K562 (cell line): ENCODE measurements around the gene PRDM16. TPM values are rescaled to one million over a fixed set of nuclear protein-coding genes. Genes with fewer than 3 reads are reported as not detected.

Experiments
- ATAC-seq: fragments of 200-7000 bp; cut with Tn5 transposase; 3 replicates; pipeline ENCODE4 v1.9.1; 2020; ENCODE audit warnings: moderate library complexity
- BruUV-seq: library from RNA; stranded (reverse); fragments of 400-500 nt; replicated peaks from 2 replicates; lab custom pipeline; 2021; lab: Mats Ljungman, UMichigan
- CTCF ChIA-PET: fragments of 300-600 bp; formaldehyde crosslinking; extraction: SDS; loops from one replicate; lab custom pipeline; 2021; ENCODE audit warnings: low intra/inter-chr PET ratio; lab: Yijun Ruan, JAX
- POLR2A ChIA-PET: fragments of 300-600, 350-650 bp; sonication (Branson Sonifier 250); formaldehyde crosslinking; extraction: SDS; loops from one replicate; lab custom pipeline; 2021; ENCODE audit warnings: antibody characterized with exemption, inconsistent platforms; lab: Yijun Ruan, JAX
- DNase-seq, 4 experiments: peaks; one replicate each; pipeline versions ENCODE4 v3.0.0 to v3.0.0-alpha.2; 2011 to 2018; ENCODE audit warnings: low spot score in 3 of 4, mixed read lengths in 3 of 4; ENCODE audit errors: extremely low read depth in 1 of 4
- FAIRE-seq: peaks from 2 replicates; lab custom pipeline; 2011; peaks lifted over from hg19 to GRCh38; lab: Jason Lieb, UNC
- H2AFZ ChIP-seq: 2 replicates; pipeline ENCODE4 v1.6.0; 2011; ENCODE audit warnings: low read depth, low read length, control low read depth, inconsistent platforms
- H3K27ac ChIP-seq: fragments of 200-600 bp; 3 replicates; pipeline ENCODE4 v1.8.0; 2011; ENCODE audit warnings: low read depth, mild to moderate bottlenecking, control low read depth, inconsistent platforms, low read length, moderate library complexity, mixed read lengths; ENCODE audit errors: extremely low read depth
- H3K27me3 ChIP-seq, 2 experiments: fragments of 300-600 bp in 1 of 2; 2 replicates in 1 of 2; 3 replicates in 1 of 2; pipeline versions ENCODE4 v1.6.0 to v1.8.0; 2011; ENCODE audit warnings: inconsistent platforms in 2 of 2, low read length in 2 of 2, mild to moderate bottlenecking in 1 of 2, mixed read lengths in 1 of 2, moderate library complexity in 1 of 2; ENCODE audit not compliant: control insufficient read depth in 2 of 2, insufficient read depth in 2 of 2
- H3K36me3 ChIP-seq: fragments of 300-600 bp; 3 replicates; pipeline ENCODE4 v1.8.0; 2011; ENCODE audit warnings: mild to moderate bottlenecking, low read length, inconsistent platforms; ENCODE audit not compliant: control insufficient read depth, insufficient read depth
- H3K4me1 ChIP-seq, 2 experiments: fragments of 200-600 bp in 1 of 2; replicated peaks in 1 of 2; 2 replicates in 1 of 2; 3 replicates in 1 of 2; pipeline versions ENCODE4 v1.5.1 to v1.8.0; 2011; ENCODE audit warnings: inconsistent platforms in 2 of 2, low read length in 2 of 2, mild to moderate bottlenecking in 1 of 2, mixed read lengths in 1 of 2, moderate library complexity in 1 of 2; ENCODE audit not compliant: control insufficient read depth in 2 of 2, insufficient read depth in 2 of 2
- H3K4me2 ChIP-seq: 2 replicates; pipeline ENCODE4 v1.6.1; 2011; ENCODE audit warnings: low read length, control low read depth, inconsistent platforms, mixed read lengths; ENCODE audit not compliant: insufficient read depth
- H3K4me3 ChIP-seq: fragments of 200-600 bp; sonication (generic), shearing (Covaris generic); 2 replicates; pipeline ENCODE4 v1.5.1; 2016; ENCODE audit warnings: control low read depth, inconsistent platforms
- H3K79me2 ChIP-seq: fragments of 200-600 bp; 3 replicates; pipeline ENCODE4 v1.8.0; 2011; ENCODE audit warnings: low read length, inconsistent platforms; ENCODE audit not compliant: control insufficient read depth, insufficient read depth
- H3K9ac ChIP-seq, 2 experiments: 2 replicates each; pipeline versions ENCODE4 v1.6.0 to v1.6.1; 2011; ENCODE audit warnings: low read depth in 2 of 2, low read length in 2 of 2, control low read depth in 1 of 2, inconsistent platforms in 1 of 2, mild to moderate bottlenecking in 1 of 2, mixed read lengths in 1 of 2; ENCODE audit not compliant: insufficient read depth in 1 of 2
- H3K9me1 ChIP-seq: one replicate; pipeline ENCODE4 v1.6.0; 2011; ENCODE audit warnings: inconsistent platforms, mild to moderate bottlenecking, low read length, moderate library complexity; ENCODE audit not compliant: control insufficient read depth, insufficient read depth
- H3K9me3 ChIP-seq: replicated peaks from 2 replicates; pipeline ENCODE4 v1.5.1; 2011; ENCODE audit warnings: low read depth, low read length, inconsistent platforms; ENCODE audit not compliant: control insufficient read depth, insufficient read depth
- H4K20me1 ChIP-seq: replicated peaks from 2 replicates; pipeline ENCODE4 v1.6.1; 2011; ENCODE audit warnings: low read length, inconsistent platforms, mixed read lengths; ENCODE audit not compliant: control insufficient read depth, insufficient read depth
- ETV5 ChIP-seq: sonication (generic); formaldehyde crosslinking; IDR thresholded peaks from 2 replicates; pipeline ENCODE4 v1.4.0; 2020; ENCODE audit warnings: low read depth, mild to moderate bottlenecking, missing genetic modification reagents
- NR2C2 ChIP-seq, 2 experiments: fragments of 200-800 bp in 1 of 2; sonication (Bioruptor generic) in 1 of 2; sonication (generic) in 1 of 2; formaldehyde crosslinking in 1 of 2; IDR thresholded peaks; 2 replicates each; pipeline versions ENCODE4 v1.6.1 to v1.8.0; 2016 to 2022; ENCODE audit warnings: mild to moderate bottlenecking in 1 of 2, missing compliant biosample characterization in 1 of 2, missing genetic modification characterization in 1 of 2, missing genetic modification reagents in 1 of 2
- TEAD4 ChIP-seq, 2 experiments: sonication (generic) in 1 of 2; formaldehyde crosslinking in 1 of 2; IDR thresholded peaks; 2 replicates each; pipeline versions ENCODE4 v1.6.1 to v1.8.0; 2012 to 2022; ENCODE audit warnings: borderline replicate concordance in 1 of 2, inconsistent platforms in 1 of 2, low read length in 1 of 2, mild to moderate bottlenecking in 1 of 2, missing genetic modification reagents in 1 of 2
- ZNF174 ChIP-seq: fragments of 250-450 bp; sonication (Bioruptor Pico); IDR thresholded peaks from 2 replicates; pipeline ENCODE4 v1.4.0; 2020; ENCODE audit warnings: mild to moderate bottlenecking
- WGBS: fragments of 100-300 bp; shearing (Covaris generic); methylation state at CpG from one replicate; pipeline ENCODE4 v1.1.6; 2016; ENCODE audit warnings: low coverage, mixed read lengths; ENCODE audit not compliant: insufficient coverage; ENCODE audit errors: missing lambda C conversion rate; 5-methylcytosine and 5-hydroxymethylcytosine counted together
- in situ Hi-C: fragments of 300-500 bp; cut with MboI; formaldehyde crosslinking; loops from 4 replicates; pipeline ENCODE4 v1.15.0; 2018; ENCODE audit warnings: inconsistent platforms, mixed read lengths
- intact Hi-C: fragments of 100-400 bp; cut with micrococcal nuclease; formaldehyde crosslinking; loops from 2 replicates; pipeline ENCODE4 v1.14.2; 2022
- polyA plus RNA-seq, 8 experiments: library from polyadenylated mRNA; depleted of rRNA in 4 of 8; stranded (reverse) in 5 of 8; unstranded in 3 of 8; fragments of >200 nt; fragmentation: Nextera tagmentation in 2 of 8; fragmentation: Illumina TruSeq in 1 of 8; extraction: Ambion mirVana in 2 of 8; extraction: Trizol in 1 of 8; gene quantifications; 2 replicates each; pipeline versions ENCODE4 v1.2.1 to v1.2.3, GENCODE V29; 2011 to 2014; ENCODE audit warnings: inconsistent platforms in 1 of 8, missing spikeins in 1 of 8
- total RNA-seq, 7 experiments: library from RNA; depleted of rRNA in 6 of 7; stranded (reverse); fragments of >200 nt in 6 of 7; fragmentation: Illumina TruSeq in 2 of 7; extraction: Trizol in 2 of 7; gene quantifications; 2 replicates each; pipeline versions ENCODE4 v1.2.1 to v1.2.3, GENCODE V29; 2011 to 2021; ENCODE audit warnings: low replicate concordance in 1 of 7
- TF ChIP-seq, protein P1 (sequence below), 2 experiments: IDR thresholded peaks; 2 replicates each; pipeline ENCODE4 v1.6.1; 2011; ENCODE audit warnings: borderline replicate concordance in 1 of 2, control low read depth in 1 of 2, low read depth in 1 of 2, low read length in 1 of 2, mild to moderate bottlenecking in 1 of 2, mixed read lengths in 1 of 2, moderate library complexity in 1 of 2; ENCODE audit not compliant: insufficient read depth in 1 of 2, insufficient read length in 1 of 2, poor library complexity in 1 of 2, severe bottlenecking in 1 of 2; ENCODE audit errors: extremely low read depth in 1 of 2
- TF ChIP-seq, protein P2 (sequence below): fragments of 450-650 bp; formaldehyde crosslinking; IDR thresholded peaks from 2 replicates; pipeline ENCODE4 v1.4.0; 2020; ENCODE audit warnings: mild to moderate bottlenecking, moderate library complexity
- TF ChIP-seq, protein P3 (sequence below): fragments of 450-650 bp; IDR thresholded peaks from 2 replicates; pipeline ENCODE4 v1.7.0; 2016; ENCODE audit warnings: borderline replicate concordance
- TF ChIP-seq, protein P4 (sequence below): fragments of 450-650 bp; IDR thresholded peaks from one replicate; pipeline ENCODE4 v1.6.1; 2018; ENCODE audit warnings: mild to moderate bottlenecking, moderate library complexity; ENCODE audit not compliant: partially characterized antibody

The PRDM16 gene
- total and polyA plus RNA-seq, 9 of the 15 experiments (the other 6 are each of a cell fraction or from before 2014, with no cell fraction given): 0.10 to 0.27 TPM; not detected in 7

- TF ChIP-seq, protein P1, sequence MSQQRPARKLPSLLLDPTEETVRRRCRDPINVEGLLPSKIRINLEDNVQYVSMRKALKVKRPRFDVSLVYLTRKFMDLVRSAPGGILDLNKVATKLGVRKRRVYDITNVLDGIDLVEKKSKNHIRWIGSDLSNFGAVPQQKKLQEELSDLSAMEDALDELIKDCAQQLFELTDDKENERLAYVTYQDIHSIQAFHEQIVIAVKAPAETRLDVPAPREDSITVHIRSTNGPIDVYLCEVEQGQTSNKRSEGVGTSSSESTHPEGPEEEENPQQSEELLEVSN (IDR thresholded peaks at IDR 0.05; ENCODE audit: borderline replicate concordance in 1 of 2, extremely low read depth in 1 of 2, insufficient read depth in 1 of 2, insufficient read length in 1 of 2, low read depth in 1 of 2, low read length in 1 of 2, poor library complexity in 1 of 2, severe bottlenecking in 1 of 2): no peak
Measured at GRCh38 chr1:3241673-3242407, 172.8 kb downstream of the PRDM16 start (continued).

- 2% methylated on average over 35 of the region's 35 CpGs for WGBS
- POLR2A ChIA-PET: interaction anchor here (0.6 kb wide), 1 partner anchor 11 kb away, joined by 3 read pairs; no protein-coding TSS in a partner anchor
- no peak for TF ChIP-seq ETV5 (CRISPR knock-in tag)
- TF ChIP-seq, protein P2, sequence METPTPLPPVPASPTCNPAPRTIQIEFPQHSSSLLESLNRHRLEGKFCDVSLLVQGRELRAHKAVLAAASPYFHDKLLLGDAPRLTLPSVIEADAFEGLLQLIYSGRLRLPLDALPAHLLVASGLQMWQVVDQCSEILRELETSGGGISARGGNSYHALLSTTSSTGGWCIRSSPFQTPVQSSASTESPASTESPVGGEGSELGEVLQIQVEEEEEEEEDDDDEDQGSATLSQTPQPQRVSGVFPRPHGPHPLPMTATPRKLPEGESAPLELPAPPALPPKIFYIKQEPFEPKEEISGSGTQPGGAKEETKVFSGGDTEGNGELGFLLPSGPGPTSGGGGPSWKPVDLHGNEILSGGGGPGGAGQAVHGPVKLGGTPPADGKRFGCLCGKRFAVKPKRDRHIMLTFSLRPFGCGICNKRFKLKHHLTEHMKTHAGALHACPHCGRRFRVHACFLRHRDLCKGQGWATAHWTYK (CRISPR knock-in tag): no peak
- TF ChIP-seq, protein P3, sequence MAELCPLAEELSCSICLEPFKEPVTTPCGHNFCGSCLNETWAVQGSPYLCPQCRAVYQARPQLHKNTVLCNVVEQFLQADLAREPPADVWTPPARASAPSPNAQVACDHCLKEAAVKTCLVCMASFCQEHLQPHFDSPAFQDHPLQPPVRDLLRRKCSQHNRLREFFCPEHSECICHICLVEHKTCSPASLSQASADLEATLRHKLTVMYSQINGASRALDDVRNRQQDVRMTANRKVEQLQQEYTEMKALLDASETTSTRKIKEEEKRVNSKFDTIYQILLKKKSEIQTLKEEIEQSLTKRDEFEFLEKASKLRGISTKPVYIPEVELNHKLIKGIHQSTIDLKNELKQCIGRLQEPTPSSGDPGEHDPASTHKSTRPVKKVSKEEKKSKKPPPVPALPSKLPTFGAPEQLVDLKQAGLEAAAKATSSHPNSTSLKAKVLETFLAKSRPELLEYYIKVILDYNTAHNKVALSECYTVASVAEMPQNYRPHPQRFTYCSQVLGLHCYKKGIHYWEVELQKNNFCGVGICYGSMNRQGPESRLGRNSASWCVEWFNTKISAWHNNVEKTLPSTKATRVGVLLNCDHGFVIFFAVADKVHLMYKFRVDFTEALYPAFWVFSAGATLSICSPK: no peak
- no peak for TF ChIP-seq ZNF174 (CRISPR knock-in tag)
- TF ChIP-seq NR2C2 (CRISPR knock-in tag; IDR thresholded peaks at IDR 0.05): no peak
- TF ChIP-seq NR2C2 (tag; IDR thresholded peaks at IDR 0.05): no peak
- no peak for TF ChIP-seq TEAD4 (IDR thresholded peaks at IDR 0.05; ENCODE audit: low read length)
- no peak for TF ChIP-seq TEAD4 (CRISPR knock-in tag; IDR thresholded peaks at IDR 0.05; ENCODE audit: borderline replicate concordance)
- TF ChIP-seq, protein P4, sequence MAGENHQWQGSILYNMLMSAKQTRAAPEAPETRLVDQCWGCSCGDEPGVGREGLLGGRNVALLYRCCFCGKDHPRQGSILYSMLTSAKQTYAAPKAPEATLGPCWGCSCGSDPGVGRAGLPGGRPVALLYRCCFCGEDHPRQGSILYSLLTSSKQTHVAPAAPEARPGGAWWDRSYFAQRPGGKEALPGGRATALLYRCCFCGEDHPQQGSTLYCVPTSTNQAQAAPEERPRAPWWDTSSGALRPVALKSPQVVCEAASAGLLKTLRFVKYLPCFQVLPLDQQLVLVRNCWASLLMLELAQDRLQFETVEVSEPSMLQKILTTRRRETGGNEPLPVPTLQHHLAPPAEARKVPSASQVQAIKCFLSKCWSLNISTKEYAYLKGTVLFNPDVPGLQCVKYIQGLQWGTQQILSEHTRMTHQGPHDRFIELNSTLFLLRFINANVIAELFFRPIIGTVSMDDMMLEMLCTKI: no peak
Measured at GRCh38 chr1:3242408-3243260, 173.6 kb downstream of the PRDM16 start.

More at GRCh38 chr1:3242408-3243260, 173.6 kb downstream of the PRDM16 start:
- in situ Hi-C loops (no loop called here), intact Hi-C loops (no loop called here)
- FAIRE-seq (no peak), DNase-seq (no peak), ATAC-seq (no peak)
- Histone ChIP-seq H3K9me1 (no peaks in the 10 kb centered on the region), H3K27ac (no peak overlapping the region), H3K79me2 (no peaks in the 10 kb centered on the region), H2AFZ (no peak overlapping the region), H3K9me3 (no peaks in the 10 kb centered on the region), H3K9ac (no peak overlapping the region; a peak in 1 of 4 replicates), H3K27me3 (peaks cover 45 to 88% of the 10 kb centered on the region in 2 experiments; a peak in 4 of 5 replicates), H3K4me2 (no peak overlapping the region), H3K4me3 (no peak overlapping the region), H4K20me1 (peaks cover 13% of the 10 kb centered on the region), H3K36me3 (no peaks in the 10 kb centered on the region), H3K4me1 (peaks cover 0 to 25% of the 10 kb centered on the region in 2 experiments; a peak in 2 of 5 replicates)
- no TSS peak for BruUV-seq
- CTCF ChIA-PET: no interaction called here
